Neural cell (in vitro differentiated cells): ENCODE measurements around the gene CELA2B.

Experiments
- REST ChIP-seq: IDR thresholded peaks from 2 replicates; pipeline ENCODE4 v1.6.1; 2012; ENCODE audit warnings: borderline replicate concordance
- TF ChIP-seq, protein P1 (sequence below): fragments of 450-650 bp; IDR thresholded peaks from 2 replicates; pipeline ENCODE4 v1.5.1; 2014; ENCODE audit warnings: antibody characterized with exemption, mild to moderate bottlenecking, moderate library complexity; ENCODE audit not compliant: poor library complexity, severe bottlenecking

GRCh38 chr1:15524283-15525049, 48.6 kb downstream of the CELA2B start:
- TF ChIP-seq, protein P1, sequence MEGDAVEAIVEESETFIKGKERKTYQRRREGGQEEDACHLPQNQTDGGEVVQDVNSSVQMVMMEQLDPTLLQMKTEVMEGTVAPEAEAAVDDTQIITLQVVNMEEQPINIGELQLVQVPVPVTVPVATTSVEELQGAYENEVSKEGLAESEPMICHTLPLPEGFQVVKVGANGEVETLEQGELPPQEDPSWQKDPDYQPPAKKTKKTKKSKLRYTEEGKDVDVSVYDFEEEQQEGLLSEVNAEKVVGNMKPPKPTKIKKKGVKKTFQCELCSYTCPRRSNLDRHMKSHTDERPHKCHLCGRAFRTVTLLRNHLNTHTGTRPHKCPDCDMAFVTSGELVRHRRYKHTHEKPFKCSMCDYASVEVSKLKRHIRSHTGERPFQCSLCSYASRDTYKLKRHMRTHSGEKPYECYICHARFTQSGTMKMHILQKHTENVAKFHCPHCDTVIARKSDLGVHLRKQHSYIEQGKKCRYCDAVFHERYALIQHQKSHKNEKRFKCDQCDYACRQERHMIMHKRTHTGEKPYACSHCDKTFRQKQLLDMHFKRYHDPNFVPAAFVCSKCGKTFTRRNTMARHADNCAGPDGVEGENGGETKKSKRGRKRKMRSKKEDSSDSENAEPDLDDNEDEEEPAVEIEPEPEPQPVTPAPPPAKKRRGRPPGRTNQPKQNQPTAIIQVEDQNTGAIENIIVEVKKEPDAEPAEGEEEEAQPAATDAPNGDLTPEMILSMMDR = no peak
- no peak for TF ChIP-seq REST
